Mesangial cell (primary cell): Measurements from ENCODE around the gene TMEM221. TPM values are rescaled to one million over a fixed set of nuclear protein-coding genes. Genes with fewer than 3 reads are reported as not detected.

Experiments
- total RNA-seq: library from RNA; depleted of rRNA; stranded (reverse); fragments of >200 nt; gene quantifications from 2 replicates; pipeline ENCODE4 v1.2.3, GENCODE V29; 2015

Gene TMEM221
- 0.13 TPM in 1 of 2 replicates, not detected in the other for total RNA-seq

DNA sequence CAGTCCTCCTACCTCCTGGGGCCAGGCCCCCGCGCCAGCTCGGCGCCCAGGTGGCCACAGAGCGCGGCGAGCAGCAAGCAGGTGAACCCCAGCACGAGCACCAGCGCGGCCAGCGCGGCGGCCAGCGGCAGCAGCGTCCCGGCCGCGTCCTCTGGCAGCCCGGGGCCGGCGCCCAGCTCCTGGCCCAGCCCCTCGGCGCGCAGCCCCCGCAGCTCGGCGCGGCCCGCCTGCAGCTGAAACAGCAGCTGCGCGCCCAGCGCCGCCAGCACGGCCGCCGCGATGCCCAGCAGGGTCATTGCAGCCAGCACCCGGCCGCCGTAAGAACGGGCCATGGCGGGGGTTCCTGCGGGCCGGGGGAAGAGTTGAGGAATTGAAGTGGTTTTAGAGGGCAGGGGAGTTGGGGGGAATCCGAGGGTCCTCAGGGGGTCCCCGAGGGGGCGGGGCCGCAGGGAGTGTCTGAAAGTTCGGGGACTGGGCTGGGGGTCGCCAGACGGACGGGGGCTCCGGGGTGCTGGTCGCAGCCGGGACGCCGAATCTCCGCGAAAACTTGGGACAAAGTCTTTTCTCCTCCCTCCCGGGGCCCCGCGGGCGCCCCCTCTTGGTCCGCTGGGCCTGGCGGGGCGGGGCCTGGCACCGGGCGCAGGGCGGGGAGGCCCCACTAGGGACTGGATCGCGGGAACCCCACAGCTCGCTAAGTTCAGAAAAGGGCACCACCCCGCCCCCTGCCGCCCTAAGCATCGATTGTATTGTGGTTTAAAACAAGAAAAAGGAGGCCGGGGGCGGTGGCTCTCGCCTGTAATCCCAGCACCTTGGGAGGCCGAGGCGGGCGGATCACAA, at the start of gene TMEM221:
Gene TMEM221 (minus strand): TSS at position 538 of the 837 bp plus-strand sequence. CDS start 206 bp downstream, at position 332.

DNA sequence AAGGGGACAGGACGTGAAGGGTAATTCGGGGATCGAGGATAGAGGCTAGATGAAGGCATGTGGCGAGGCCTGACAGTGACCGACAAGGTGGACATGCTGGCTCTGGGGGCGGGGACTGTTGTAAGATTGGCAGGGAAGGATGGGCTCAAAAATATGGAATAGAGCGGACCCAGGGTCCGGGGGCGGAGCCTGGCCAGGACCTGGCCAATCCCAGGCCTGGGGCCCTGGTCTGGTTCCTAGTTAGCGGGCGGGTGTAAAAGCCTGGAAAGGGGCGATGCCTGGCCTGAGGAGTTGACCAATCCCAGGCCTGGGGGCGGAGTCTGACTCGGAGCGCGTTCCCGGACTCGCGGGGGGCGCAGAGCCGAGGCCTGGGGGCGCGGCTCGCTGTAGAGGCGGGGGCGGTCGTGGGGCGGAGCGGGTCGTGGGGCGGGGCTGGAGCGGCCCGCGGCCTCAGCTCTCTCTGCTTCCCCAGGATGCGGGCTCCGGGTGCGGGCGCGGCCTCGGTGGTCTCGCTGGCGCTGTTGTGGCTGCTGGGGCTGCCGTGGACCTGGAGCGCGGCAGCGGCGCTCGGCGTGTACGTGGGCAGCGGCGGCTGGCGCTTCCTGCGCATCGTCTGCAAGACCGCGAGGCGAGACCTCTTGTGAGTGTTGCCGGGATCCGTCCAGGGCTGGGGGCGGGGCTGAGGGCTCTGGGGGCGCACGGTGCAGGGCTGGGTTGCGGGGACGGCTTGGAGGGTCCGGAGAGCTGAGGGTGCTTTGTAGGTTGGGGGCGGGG, 21.8 kb upstream of the TMEM221 start, which contains the start of gene SLC27A1:
Gene SLC27A1 (plus strand): TSS at position 457 of the 774 bp plus-strand sequence. CDS start 17 bp downstream, at position 474.

DNA sequence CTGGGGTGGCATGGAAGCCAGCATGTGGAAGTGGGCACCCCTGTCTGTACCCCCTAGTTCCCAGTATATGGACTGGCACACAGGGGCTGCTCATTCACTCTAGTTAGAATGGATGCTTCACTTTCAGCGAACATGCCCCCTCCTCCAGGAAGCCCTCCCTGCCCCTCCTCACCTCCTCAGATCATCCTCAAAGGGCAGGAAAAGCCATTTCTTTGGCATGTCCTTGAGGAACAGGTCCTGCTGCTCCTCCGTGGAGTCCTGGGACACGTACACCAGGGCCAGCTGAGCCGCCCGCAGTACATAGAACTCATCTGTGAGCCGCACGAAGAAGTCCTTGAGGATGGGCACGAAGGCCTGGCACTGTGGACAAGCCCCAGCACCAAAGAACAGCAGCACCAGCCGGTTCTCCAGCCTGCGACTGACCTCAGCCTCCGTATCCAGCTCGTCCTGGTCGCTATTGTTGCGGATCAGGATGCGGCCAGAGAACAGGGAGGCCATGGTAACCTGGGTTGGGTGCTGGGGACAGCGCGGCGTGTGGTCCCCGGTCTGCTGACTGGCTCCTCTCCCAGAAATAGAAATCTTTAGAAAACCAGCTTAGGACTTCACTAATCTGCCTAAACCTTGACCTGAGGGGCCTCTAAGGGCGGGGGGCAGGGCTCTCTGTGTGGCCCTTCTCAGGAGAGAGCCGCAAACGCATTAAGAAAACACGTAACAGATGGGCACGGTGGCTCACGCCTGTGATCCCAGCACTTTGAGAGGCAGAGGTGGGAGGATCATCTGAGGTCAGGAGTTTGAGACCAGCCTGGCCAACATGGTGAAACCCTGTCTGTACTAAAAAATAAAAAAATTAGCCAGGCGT, 12.1 kb upstream of the TMEM221 start, which contains the start of gene NXNL1:
Gene NXNL1 (minus strand): TSS at position 555 of the 859 bp plus-strand sequence. CDS start 57 bp downstream, at position 498.

DNA sequence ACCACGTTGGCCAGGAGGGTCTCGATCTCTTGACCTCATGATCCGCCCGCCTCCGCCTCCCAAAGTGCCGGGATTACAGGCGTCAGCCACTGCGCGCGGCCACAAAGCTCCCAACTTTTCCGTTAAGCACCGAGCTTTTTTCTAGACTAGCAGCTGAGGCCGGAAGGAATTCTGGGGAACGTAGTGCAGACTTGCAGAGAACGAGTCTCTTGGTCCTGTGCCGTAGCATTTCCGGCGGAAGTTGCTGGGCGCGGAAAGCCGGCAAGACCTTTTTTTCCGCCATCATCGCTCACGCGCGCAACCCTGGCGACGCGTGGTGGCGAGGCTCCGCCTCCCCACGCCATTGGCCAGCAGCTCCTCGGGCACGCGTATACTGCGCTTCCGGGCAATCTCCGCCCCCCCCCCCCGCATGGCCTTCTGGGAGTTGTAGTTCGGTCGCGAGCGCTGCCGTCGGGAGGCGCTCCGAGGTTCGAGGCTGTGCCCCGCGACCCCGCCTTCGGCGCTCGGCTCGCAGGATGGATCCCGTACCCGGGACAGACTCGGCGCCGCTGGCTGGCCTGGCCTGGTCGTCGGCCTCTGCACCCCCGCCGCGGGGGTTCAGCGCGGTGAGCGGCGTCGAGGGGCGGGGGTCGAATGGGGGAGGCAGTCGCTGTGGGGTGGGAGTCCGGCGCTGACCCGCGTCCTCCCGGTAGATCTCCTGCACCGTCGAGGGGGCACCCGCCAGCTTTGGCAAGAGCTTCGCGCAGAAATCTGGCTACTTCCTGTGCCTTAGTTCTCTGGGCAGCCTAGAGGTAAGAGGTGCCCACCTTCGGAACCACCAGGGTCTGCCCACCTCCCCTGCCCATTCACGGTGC, 28.6 kb downstream of the TMEM221 start, which contains the start of gene MVB12A:
Gene MVB12A (plus strand): TSS at position 427 of the 854 bp plus-strand sequence. CDS start 89 bp downstream, at position 516.

DNA sequence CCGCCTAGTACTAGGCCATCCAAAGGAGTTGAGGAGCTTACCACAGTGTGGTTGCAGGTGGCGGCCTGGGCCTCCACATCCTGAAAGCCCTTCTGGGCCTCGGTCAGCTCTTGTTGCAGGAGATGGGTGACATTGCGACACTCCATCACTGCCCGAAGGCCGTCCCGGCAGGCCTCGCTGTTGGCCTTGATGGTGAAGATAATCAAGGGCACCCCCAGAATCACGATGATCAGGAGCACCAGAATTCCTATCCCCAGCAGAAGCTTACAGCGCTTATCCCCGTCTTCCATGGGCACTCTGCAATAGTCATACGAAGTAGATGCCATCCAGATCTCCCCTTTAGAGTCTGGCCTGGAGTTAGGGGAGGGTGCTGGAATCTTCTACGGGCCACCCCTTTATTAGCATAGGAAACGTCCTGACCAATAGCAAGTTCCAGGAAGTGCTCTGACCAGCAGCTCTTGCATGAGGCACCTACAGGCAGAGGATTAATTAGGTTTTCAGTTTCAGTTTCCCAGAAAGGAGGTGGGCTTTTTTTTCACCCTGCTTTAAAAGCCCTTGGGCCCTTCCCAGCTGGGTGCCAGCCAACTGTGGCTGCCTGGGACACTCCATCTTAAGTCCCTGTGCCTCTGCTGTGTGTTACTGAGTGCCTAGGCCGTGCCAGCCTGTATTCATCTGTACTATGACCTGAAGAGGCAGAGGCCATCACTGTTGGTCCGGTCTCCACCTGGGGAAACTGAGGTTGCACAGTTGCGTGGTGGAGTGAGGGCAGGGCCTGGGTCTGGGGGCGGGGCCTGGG, 43.0 kb downstream of the TMEM221 start, which contains the start of gene BST2:
Gene BST2 (minus strand): TSS at position 381 of the 796 bp plus-strand sequence. CDS start 55 bp downstream, at position 326.

DNA sequence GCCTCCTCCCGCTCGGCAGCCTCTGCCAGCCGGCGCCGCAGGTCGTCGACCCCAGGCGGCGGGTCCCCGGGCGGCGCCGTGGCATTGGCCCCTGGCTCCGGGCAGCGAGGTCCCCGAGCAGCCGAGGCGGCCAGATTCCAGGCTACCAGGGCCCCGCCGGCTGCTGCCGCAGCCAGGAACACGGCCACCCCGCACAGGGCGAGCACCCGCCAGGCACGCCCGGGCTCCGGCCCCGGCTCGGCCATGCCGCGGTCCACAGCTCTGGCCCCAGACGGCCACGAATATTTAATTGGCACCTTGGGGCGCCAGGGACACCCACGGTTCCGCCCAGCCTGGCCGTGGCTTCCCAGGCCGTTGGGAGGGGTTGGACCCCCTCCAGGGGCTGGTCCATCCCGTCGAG, 54.6 kb downstream of the TMEM221 start, which contains the start of gene CCDC194:
Gene CCDC194 (minus strand): TSS at position 283 of the 400 bp plus-strand sequence. CDS start 38 bp downstream, at position 245.

Other genes with a start within 250 kb of the TMEM221 start
- 18.6 and 27.1 TPM in 2 replicates for gene USE1, start 233.3 kb downstream of the TMEM221 start, total RNA-seq
- 6.7 and 19.1 TPM in 2 replicates for gene OCEL1, start 222.4 kb downstream of the TMEM221 start, total RNA-seq
- gene NR2F6, start 202.7 kb downstream of the TMEM221 start, total RNA-seq: 90.0 and 128 TPM in 2 replicates
- not detected in 2 replicates for gene USHBP1, start 183.9 kb downstream of the TMEM221 start, total RNA-seq
- 119 and 151 TPM in 2 replicates for gene BABAM1, start 181.2 kb downstream of the TMEM221 start, total RNA-seq
- 0.76 and 2.4 TPM in 2 replicates for gene ANKLE1, start 166.8 kb downstream of the TMEM221 start, total RNA-seq
- gene ABHD8, start 145.2 kb downstream of the TMEM221 start, total RNA-seq: 14.8 and 26.2 TPM in 2 replicates
- 101 and 116 TPM in 2 replicates for gene MRPL34, start 142.8 kb downstream of the TMEM221 start, total RNA-seq
- 21.2 and 45.5 TPM in 2 replicates for gene DDA1, start 139.1 kb downstream of the TMEM221 start, total RNA-seq
- 4.1 and 15.8 TPM in 2 replicates for gene ANO8, start 113.8 kb downstream of the TMEM221 start, total RNA-seq
- gene GTPBP3, start 111.1 kb downstream of the TMEM221 start, total RNA-seq: 16.9 and 18.5 TPM in 2 replicates
- gene PLVAP, start 71.3 kb downstream of the TMEM221 start, total RNA-seq: 1.6 and 2.0 TPM in 2 replicates
- gene CCDC194, start 54.5 kb downstream of the TMEM221 start, total RNA-seq: 0.13 TPM in 1 of 2 replicates, not detected in the other
- 12.2 and 95.2 TPM in 2 replicates for gene BST2, start 43.0 kb downstream of the TMEM221 start, total RNA-seq
- 116 and 131 TPM in 2 replicates for gene MVB12A, start 28.6 kb downstream of the TMEM221 start, total RNA-seq
- gene NXNL1, start 12.3 kb upstream of the TMEM221 start, total RNA-seq: not detected in 2 replicates
- gene SLC27A1, start 21.9 kb upstream of the TMEM221 start, total RNA-seq: 5.9 and 21.2 TPM in 2 replicates
- gene PGLS, start 63.0 kb upstream of the TMEM221 start, total RNA-seq: 127 and 186 TPM in 2 replicates
- 138 and 180 TPM in 2 replicates for gene COLGALT1, start 107.0 kb upstream of the TMEM221 start, total RNA-seq
- gene UNC13A, start 239.7 kb upstream of the TMEM221 start, total RNA-seq: 0.16 and 0.25 TPM in 2 replicates